T-helper 1 cell (primary cell): ENCODE data around the gene RRP36.
A peak's percentile ranks its signal among the peaks of the same experiment; 100 is the strongest.
"Not testable (repeated sequence)": the region's sequence is repeated elsewhere in the genome, so short reads cannot be mapped to it uniquely, and the experiment has no call there.

Experiments used
- DNase-seq, 5 donors: peaks; one replicate each; pipeline ENCODE4 v3.0.0-alpha.2; 2012 to 2020
- total RNA-seq, 4 donors: gene quantifications; one replicate each; lab custom pipeline; 2026; lab: John Stamatoyannopoulos, UW

Gene RRP36, protein sequence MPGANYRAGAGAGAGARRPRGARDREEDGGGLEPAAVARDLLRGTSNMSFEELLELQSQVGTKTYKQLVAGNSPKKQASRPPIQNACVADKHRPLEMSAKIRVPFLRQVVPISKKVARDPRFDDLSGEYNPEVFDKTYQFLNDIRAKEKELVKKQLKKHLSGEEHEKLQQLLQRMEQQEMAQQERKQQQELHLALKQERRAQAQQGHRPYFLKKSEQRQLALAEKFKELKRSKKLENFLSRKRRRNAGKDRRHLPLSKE
- total RNA-seq = 20.2 to 38.0 (median 28.5) reads per million in 4 donors

DNA sequence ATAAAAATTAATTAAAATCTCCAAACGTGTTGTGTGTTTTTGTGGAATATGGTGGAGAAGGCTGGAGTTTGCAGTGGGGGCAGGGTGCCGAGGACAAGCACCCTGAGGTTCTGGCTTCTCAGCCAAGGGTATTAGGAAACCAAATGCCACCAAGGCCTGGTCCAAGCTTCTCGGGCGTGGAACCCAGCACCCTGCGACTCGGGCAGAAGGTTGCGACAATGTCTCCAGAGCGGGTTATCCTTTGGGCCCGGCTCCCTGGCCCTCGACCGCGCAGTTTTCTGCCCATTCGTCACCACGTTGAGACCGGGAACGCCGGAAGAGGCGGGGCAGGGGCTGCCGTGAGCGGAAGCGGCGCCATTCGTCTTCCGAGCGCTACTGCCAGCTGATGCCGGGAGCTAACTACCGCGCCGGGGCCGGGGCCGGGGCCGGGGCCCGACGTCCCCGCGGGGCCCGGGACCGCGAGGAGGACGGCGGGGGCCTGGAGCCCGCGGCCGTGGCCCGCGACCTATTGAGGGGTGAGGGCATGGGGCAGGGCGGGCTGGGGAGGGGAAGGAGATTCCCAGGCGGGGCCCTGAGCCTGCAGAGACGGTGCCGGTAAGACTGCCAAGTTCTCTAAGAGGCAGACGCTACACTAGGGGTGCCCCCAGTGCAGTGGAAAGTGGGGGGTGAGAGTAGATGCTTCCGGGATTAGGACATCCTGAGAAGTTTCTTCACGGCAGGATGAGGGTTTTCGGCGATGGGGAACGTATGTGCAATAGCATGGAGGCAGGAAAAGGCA, at the start of gene RRP36:
TSS of gene RRP36 (plus strand) at position 354 of the 778 bp plus-strand sequence. CDS start at position 386, 32 bp downstream.
- DNase-seq = peak; percentile 25 to 61 (median 50)

DNA sequence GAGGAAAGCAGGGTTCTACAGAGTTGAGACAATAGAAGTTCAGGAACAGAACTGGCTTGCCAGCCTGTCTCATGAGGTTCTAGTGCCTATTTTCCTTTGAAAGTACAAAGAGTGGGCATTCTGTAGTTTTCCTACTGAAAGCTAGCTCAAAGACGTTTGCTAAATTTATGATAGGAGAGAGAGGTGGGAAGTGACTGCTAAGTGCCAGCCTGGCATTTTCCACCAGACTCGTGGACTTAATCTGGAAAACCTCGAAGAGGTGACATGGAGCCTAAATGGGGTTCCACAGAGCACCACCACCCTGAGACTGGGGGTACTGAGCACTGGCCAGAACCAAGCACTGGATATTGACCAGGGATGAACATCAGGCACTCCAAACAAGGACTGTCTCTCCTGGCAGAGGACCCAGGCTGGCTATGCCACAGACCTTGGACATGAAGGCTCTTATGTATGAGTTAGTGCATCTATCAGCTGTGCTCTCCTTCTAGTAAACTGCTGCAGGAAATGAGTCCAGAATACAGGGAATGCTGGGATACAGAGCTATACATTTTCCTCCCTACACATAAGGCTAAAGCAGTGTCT, 49.6 kb upstream of the RRP36 start:
- DNase-seq = no peak

DNA sequence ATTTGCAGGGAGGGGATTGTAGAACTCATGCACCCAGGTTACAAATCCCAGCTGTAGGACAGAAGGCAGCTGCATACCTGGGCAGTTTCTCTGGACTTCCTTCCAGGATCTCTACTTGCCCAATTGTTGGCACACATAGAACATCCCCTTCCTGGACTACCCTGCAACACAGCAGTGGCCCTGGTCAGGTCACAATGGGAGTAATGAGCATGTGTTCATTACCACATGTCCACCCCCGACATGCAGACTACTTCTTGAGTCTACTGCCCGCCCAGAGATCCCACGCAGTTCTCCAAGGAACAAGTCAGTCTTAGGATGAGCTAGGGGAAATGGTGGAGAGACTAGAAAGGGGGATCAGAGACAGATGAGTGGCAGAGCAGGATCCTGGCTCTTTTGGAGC, 47.5 kb upstream of the RRP36 start:
- DNase-seq = no peak

DNA sequence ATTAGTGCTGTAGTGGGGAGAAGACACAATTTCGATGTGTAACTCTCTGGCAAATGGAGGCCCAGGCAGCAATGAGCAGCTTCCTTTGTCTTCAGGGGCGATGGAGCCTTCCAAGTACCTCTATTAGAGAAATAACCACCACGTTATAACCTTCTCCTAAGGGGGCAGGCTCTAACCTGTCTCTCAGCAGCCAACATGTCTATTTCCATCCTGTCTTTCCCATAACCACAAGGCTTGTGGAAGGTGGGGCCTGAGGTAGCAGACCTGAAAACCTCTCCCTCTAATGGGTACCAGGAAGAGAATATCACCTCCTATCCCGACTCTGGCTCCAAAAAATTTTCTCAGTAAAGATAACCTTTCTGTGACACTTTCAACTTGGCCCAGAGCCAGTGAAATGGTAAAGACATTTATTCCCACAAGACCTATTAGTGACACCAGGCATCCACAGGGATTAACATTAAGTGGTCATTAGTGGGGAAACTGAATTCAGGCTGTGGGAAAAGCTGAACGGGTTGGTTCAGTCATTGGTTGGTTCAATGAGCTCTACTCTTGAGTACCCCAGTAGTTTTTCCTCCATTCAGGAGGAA, 46.4 kb upstream of the RRP36 start:
- DNase-seq = no peak

DNA sequence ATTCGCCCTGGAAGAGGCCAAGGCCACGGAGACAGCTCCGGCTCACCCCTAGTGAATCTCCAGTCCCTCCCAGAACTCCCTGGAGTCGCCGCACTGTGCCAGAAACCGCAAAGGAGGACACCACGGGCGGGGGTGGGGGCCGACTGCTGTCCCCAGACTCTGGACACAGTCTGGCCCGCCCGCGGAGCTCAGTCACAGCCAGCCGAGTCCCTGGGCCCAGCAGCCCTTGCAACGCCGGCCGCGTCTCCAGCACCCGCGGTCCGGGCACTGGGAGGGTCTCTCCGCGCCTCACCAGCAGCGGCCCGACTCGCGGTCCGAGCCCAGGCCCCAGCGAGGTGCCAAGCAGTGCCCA, 43.0 kb upstream of the RRP36 start:
- no peak for DNase-seq

DNA sequence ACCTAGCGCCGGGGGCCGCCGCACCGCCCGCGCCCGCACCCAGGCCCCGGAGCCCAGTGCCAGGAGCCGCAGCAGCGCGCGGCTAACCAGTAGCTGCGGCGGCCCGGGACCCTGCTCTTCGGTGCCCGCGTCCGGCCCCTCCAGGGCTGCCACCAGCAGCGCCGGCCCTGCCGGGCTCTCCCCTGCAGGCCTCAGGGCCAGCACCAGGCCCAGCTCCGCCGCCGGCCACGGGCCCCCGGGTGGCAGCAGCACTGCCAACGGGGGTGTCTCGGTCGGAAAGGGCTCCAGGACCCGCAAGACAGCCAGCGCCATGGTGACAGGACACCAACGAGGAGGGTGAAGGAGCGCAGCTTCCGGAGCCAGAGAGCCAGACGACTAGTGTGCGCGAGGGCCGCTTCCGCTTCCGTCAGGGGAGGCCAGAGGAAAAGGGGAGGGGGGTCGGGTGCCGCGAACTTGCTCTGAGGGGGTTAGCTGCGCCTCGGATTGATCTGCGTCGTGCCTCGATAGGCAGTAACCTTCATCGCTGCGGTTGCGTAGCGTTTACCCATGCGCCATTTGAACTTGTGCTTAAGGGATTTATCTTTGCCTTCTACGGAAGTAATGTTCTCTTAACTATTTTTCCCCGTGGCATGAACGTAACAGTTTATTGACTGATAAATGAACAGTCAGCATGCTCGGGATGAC, 42.4 kb upstream of the RRP36 start, which contains the start of gene PEX6:
TSS of gene PEX6 (minus strand) at position 343 of the 684 bp plus-strand sequence. CDS start at position 312, 31 bp downstream.
- peak; percentile 87 to 95 (median 93) for DNase-seq

DNA sequence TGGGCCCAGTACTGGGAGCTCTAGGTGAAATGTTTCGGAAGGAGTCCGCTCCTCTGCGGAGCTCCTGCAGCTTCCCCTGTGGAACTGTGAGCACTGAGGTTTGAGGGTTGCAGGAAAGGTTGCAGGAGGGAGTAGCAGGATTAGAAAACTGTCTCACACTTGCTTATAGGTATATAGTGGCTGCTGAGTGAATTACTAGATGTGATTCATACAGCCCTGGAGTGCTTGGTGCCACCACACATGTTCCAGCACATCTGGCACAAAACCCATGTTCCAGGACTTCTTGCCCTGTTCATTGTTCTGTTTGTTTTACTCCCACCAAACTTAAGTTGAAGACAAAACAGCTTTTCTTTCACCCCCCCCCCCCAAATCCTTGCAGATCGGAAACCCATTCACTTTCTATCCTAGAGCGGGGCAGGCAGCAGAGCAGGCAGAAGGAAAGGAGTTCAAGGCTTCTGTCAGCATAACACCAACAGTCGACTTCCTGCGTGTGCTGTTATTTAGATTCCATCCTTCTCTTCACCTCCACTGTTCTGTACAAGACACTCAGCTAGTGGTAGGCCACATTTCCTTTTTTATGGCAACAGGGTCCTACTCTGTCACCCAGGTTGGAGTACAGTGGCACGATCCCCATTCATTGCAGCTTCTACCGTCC, 41.8 kb upstream of the RRP36 start:
- DNase-seq = peak in 1 of 5 donors; percentile 30

DNA sequence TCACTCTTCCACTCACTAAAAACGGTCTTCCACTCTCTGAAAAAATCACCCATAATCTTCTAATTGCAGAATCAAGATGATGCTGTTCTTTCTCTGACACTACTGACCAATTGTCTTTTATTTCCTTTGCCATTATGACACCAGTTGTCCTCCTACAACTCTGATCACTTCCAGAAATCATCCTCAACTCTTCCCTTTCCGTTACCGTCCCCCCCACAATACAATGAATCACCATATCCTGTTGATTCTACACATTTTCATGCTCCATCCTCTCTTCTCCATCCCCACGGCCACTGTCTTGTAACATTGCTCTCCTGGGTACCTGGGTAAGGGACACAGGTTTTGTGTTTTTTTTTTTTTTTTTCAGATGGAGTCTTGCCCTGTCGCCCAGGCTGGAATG, 39.6 kb upstream of the RRP36 start:
- no peak for DNase-seq

DNA sequence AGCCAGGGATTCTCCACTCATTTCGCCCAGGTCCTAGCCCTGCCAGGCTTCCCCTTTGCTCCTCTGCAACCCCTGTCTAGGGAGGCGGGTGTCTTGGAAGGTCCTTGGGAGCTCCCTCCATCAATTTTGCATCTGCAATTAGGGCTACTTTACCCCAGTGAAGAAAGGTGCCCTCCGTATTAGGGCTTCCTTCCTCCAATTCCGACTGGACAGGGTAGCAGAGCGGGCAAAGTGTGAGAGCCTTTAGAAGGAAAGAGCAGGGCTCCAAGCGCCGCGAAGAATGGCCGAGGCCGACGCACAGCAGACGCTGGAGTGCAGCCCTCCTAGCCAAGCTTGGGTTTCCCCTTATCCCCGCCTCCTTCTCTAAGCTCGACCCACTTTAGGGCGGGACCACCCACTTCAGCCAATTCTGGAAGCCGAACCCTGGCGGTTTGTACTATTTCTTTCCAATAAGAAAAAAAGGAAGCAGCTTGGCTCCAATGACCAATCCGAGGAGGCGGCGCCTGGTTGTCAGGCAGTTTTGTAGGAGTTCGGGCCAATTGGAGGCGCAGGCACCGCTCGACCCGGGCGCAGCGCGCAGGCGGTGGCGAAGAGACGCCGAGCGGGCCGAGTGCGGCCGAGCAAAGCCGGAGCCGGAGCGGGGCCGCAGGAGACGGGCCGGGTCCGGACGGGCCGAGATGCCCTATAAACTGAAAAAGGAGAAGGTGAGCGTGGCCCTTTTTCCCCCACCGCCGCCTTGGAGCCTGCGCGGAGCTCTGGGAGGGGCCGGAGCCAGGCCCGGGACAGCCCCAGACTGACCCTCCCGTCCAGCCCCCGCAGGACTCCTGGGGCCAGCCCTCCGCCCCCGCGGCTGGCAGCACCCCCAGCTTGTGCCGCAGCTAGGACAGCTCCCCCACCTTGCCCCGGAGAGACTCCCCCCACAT, 37.2 kb upstream of the RRP36 start, which contains the start of gene PPP2R5D:
TSS of gene PPP2R5D (plus strand) at position 570 of the 923 bp plus-strand sequence. CDS start at position 678, 108 bp downstream.
- peak; percentile 92 to 98 (median 96) for DNase-seq

DNA sequence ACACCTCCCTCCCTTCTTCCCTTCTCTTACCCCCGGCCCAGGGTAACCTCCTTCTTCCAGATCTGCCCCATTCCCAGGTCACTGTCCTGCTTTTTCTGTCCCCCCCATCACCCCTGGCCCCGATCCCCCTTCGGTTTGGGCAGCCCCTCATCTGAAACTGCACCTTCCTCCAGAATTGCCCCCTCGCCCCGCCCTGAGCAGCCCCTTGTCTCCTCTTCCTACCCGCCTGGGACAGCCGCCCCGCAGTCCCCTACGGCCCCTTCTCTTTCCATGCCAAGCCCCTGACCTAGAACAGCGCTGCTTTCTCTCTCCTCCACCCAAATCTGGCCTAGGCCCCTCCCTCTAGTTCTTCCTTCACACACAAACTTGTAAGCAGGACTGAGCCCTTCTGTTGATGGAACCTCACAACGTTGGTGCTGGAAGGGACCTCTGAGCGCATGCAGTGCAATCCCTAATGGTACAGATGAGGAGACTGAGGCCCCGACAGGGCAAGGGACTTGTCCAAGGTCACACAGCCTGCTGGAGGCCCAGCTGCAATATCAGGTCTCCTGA, 36.4 kb upstream of the RRP36 start:
- no peak for DNase-seq

DNA sequence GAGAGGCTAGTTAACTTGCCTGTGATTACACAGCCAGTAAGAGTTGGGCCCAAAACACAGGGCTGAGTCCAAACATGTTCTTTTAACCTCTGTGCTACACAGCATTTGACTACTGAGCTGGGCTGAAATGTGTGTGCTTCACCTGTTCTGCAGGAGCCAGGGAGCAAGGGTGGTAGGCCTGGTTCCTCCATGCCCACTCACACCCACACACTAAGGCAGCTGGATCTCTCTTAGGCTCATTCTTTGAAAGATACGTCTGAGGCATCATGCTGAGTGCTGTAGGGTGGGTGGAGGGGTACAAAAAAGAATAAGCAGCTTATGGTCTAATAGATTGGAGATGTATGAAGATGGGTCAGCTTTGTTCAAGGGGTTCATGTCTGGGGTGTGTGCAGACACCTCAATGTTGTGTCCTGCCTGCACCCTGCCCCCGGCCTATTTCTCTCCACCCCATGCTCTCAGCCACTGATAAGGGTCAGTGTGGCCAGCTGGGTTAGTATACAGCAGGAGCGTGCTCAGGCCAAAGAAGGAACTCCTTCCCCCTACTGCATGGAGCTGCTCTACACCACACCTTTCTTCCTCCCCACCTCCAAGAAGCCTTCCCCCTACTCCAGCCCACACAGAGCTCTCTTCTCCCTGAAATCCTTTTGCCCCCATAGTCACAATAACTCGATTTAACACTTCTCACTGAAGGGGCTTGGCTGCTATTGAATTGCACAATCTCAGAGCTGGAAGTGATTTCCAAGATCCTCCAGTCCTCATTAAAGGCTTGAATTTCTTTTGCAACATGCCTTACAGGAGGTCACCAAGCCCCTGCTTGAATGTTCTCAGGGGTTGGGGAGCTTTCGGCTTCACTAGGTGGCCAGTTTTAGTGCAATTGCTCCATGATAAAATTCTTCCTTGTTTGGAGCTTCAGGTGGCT, 33.6 kb upstream of the RRP36 start:
- DNase-seq = no peak

DNA sequence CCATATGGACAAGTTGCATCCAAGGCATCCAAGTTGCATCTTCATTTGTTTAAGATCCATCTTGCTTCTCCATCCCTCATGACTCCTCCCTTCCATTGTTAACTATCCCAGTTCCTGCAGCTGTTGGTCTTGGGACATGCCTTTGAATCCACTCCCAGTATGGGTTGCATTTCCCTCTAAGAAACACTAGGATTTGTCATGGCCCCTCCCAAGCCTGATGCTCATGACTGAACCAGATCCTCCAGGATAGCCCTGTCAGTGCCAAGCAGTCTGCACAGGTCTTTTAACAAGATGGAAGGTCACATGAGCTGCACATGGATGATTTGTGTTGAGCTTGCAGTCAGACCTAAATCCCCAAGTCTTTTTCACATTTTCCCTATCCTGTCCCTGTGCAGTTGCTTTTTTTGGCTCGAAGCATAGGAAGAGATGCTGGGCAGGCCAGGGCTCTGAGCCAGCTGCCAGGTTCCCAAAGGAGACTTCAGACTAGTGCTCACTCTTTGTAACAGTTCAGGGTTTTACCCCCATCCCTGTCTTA, 32.9 kb upstream of the RRP36 start:
- DNase-seq = no peak

DNA sequence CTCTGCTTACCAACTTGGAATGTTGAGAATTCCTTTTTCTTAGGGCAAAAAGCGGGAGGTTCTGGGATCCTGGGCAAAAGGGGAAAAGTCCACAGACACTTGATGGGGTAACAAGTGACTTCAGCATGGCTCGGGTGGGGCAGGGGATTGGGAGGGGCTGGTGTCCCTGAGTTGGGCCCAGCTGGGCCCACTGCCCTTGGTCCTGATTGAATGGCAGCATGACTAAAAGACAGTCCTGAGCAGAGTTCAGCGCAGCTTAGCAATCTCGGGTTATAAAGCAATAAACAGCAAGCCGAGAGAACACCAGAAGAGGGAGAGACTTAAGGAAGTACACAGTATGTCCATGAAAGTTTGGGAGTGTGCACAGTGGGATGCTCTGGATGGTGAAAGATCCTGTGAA, 31.5 kb upstream of the RRP36 start:
- DNase-seq = no peak

DNA sequence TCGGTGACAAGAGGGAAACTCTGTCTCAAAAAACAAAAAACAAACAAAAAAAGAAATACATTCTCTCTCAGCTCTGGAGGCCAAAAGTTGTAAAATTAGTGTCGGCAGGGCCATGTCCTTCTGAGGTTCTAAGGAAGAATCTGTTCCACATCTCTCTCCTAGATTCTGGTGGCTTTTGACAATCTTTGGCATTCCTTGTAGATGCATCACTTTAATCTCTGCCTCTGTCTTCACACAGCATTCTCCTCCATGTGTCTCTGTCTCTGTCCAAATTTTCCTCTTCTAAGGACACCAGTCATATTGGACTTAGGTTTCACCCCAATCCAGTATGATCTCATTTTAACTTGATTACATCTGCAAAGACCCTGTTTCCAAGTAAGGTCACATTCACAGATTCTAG, 28.0 kb upstream of the RRP36 start:
- no peak for DNase-seq

DNA sequence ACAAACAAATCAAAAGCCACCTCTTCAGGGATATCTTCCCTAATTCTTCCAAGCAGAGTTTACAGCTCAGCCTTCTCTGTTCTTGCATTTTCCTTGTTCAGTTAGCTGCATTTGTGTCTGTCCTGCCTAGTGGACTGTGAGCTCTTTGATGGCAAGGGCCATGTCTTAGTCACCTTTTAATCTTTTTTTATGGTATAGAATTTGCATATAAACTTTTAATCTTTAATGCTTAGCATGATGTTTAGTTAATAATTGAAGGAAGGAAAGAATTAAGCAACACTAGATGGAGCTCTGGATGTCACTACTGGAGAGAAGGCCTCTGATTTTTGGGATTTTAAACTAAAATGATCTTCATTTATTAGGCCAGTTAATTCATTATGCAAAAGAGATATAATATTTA, 24.9 kb upstream of the RRP36 start:
- no peak for DNase-seq

DNA sequence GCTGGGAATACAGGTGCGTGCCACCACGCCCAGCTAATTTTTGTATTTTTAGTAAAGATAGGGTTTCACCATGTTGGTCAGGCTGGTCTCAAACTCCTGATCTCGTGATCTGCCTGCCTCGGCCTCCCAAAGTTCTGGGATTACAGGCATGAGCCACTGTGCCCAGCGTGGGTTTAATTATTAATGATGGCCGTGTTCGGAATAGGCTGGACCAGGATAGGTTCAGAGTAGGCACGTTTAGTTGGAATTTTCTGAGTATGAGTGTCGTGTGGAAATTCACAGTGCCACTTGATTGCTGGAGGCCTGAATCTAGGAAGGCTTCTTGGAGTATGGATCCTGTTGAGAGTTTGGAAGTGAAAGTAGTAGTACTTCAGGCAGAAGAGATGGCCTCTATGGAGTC, 23.2 kb upstream of the RRP36 start:
- DNase-seq = not testable (repeated sequence)

DNA sequence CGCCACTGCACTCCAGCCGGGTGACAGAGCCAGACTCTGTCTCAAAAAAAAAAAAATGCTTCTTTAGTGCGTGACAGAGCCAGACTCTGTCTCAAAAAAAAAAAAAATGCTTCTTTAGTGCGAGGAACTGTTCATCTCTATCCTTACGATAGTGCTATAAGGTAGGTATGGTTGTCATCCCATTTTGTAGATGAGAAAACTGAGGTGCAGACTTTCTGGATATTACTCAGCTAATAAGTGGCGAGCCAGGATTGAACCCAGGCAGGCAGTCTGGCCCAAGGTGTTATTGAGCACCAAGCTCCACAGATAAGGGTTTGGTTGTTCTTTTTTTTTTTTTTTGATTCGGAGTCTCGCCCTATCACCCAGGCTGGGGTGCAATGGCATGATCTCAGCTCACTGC, 19.6 kb upstream of the RRP36 start:
- no peak for DNase-seq

DNA sequence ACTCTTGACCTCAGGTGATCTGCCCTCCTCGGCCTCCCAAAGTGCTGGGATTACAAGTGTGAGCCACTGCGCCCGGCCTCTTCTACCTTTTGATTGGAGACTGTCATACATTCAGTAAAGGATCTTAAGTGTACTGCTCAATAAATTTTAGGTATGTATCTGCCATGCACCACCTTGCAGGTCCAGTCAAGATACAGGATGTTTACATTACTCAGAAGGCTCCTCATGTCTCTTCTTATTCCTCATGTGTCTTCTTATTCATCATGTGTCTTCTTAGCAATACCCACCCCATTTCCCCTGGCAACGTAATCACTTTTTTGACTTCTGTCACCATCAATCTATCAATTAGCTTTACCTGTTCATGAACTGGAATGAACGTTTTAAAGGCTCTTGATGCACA, 15.6 kb upstream of the RRP36 start:
- DNase-seq = no peak

DNA sequence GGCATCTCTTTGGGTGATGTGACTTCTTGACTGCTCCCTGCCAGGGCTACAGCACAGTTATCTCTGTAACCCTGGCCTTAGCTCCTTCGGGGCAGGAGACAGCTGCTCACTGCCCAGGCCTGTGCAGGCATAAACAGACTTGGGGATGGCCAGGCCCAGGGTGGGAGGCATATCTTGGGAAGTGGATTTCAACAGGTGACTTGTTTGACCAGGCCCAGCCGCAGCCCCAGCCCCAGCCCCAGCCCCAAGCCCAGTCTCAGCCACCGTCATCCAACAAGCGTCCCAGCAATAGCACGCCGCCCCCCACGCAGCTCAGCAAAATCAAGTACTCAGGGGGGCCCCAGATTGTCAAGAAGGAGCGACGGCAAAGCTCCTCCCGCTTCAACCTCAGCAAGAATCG, 15.2 kb upstream of the RRP36 start:
- DNase-seq = no peak
